ENCODE data around the gene PDK1.
A peak's percentile ranks its signal among the peaks of the same experiment; 100 is the strongest.

DNA sequence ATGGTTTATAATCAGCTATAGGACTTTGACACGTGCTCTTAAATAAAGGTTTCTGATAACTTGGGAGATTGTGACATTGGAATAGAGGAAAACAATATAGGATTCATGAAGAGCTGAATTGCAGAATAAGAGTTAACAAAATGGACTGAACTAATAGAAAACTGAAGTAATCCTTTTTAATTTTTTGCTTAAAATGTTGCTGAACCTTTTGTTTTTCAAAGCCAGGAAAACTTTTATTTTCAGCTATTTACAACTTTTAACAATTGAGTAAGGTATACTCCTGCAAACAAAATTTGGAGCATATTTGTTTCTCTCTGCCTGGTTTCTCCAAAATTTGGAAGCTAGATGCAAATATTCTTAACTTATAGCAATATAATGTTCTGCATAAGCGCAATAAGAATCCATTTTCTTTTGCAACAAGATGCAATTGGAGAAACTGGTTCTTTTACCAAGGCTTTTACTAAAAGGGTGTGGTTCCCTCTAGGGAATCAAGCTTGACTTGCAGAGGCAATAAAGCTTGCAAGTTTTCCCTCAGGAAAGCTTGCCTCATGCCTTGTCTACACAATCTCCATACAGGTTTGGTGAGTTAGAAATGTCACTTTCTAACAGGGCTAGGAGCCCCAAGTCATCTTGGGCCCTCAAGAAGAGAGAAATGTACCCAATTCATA, 10.3 kb upstream of the PDK1 start:
- TF ChIP-seq, protein P1, sequence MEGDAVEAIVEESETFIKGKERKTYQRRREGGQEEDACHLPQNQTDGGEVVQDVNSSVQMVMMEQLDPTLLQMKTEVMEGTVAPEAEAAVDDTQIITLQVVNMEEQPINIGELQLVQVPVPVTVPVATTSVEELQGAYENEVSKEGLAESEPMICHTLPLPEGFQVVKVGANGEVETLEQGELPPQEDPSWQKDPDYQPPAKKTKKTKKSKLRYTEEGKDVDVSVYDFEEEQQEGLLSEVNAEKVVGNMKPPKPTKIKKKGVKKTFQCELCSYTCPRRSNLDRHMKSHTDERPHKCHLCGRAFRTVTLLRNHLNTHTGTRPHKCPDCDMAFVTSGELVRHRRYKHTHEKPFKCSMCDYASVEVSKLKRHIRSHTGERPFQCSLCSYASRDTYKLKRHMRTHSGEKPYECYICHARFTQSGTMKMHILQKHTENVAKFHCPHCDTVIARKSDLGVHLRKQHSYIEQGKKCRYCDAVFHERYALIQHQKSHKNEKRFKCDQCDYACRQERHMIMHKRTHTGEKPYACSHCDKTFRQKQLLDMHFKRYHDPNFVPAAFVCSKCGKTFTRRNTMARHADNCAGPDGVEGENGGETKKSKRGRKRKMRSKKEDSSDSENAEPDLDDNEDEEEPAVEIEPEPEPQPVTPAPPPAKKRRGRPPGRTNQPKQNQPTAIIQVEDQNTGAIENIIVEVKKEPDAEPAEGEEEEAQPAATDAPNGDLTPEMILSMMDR (IDR thresholded peaks at IDR 0.05) = peak in 2 of 6 experiments; percentile 12 to 27
- TF ChIP-seq POLR2A (IDR thresholded peaks at IDR 0.05) = no peak
